Activated naive CD8-positive, alpha-beta T cell treated with anti-CD3 and anti-CD28 coated beads, Interleukin-2, amount 10 ng/mL, durations not matched to agents 7 days and 5 days (primary cell): Measurements from ENCODE around the gene CEP44. TPM values are rescaled to one million over a fixed set of nuclear protein-coding genes. Genes with fewer than 3 reads are reported as not detected.

Experiments used
- ATAC-seq: fragments of 150-1000 bp; cut with Tn5 transposase; one replicate; pipeline ENCODE4 v1.10.0; 2021; ENCODE audit warnings: low read depth, moderate library complexity
- POLR2A ChIA-PET: fragments of 350-600 bp; sonication (Branson Sonifier 250); formaldehyde crosslinking; loops from one replicate; lab custom pipeline; 2021; ENCODE audit warnings: antibody characterized with exemption; lab: Charles Lee
- DNase-seq: peaks from one replicate; pipeline ENCODE4 v3.0.0; 2021
- H3K27ac Mint-ChIP-seq: one replicate; pipeline ENCODE4 v1.8.0; 2022; ENCODE audit warnings: mild to moderate bottlenecking, mixed read lengths
- H3K27me3 Mint-ChIP-seq: one replicate; pipeline ENCODE4 v1.8.0; 2022; ENCODE audit warnings: mild to moderate bottlenecking, moderate library complexity, mixed read lengths
- H3K36me3 Mint-ChIP-seq: one replicate; pipeline ENCODE4 v1.8.0; 2021; ENCODE audit warnings: mild to moderate bottlenecking, mixed read lengths
- H3K4me1 Mint-ChIP-seq: one replicate; pipeline ENCODE4 v1.8.0; 2021; ENCODE audit warnings: mixed read lengths
- H3K4me3 Mint-ChIP-seq: one replicate; pipeline ENCODE4 v1.8.0; 2022; ENCODE audit warnings: mild to moderate bottlenecking, moderate library complexity, mixed read lengths
- H3K9me3 Mint-ChIP-seq: one replicate; pipeline ENCODE4 v1.8.0; 2021; ENCODE audit warnings: mixed read lengths
- total RNA-seq, 2 experiments: library from RNA; stranded (reverse); gene quantifications; one replicate each; pipeline ENCODE4 v1.2.3, GENCODE V29; 2021

Gene CEP44
- total RNA-seq, 2 experiments from 2014 or later = 23.5 to 27.0 TPM

- Mint-ChIP-seq H3K4me3 (no peak overlapping the region), H3K36me3 (peaks cover 13% of the 10 kb centered on the region), H3K9me3 (no peaks in the 10 kb centered on the region), H3K27ac (no peak overlapping the region), H3K4me1 (peaks cover 4% of the 10 kb centered on the region), H3K27me3 (no peaks in the 10 kb centered on the region)
- ATAC-seq (no peak), DNase-seq (no peak)
- POLR2A ChIA-PET = no interaction called here
Observed at GRCh38 chr4:174316954-174317353, 33.2 kb downstream of the CEP44 start.

DNA sequence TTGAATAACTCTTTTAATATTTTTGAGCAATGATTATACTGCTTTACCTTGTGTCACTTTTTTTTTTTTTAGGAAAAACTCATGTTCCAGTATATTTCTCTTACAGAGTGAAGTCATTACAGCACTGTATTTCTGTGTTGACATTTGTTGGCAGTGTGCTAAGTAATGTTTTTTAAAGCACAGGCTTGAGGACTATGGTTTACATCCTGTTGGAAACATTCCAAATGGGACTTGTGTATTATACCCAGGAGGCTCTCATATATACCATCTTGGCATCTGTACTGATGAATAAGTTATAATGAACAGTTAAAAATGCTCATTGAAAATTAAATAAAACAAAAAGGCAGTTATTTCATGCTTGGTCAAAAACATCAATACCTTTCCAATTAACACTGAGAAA lies 33.8 kb downstream of the CEP44 start:
- H3K4me1 Mint-ChIP-seq = peaks cover 4% of the 10 kb centered on the region
- H3K27ac Mint-ChIP-seq = no peak overlapping the region
- peaks cover 11% of the 10 kb centered on the region for H3K36me3 Mint-ChIP-seq
- H3K27me3 Mint-ChIP-seq = no peaks in the 10 kb centered on the region
- no peak overlapping the region for H3K4me3 Mint-ChIP-seq
- H3K9me3 Mint-ChIP-seq = no peaks in the 10 kb centered on the region
- ATAC-seq (no peak), DNase-seq (no peak)
- POLR2A ChIA-PET = no interaction called here

GRCh38 chr4:174318829-174319764 lies 35.4 kb downstream of the CEP44 start:
- DNase-seq = no peak
- Mint-ChIP-seq H3K9me3 (no peaks in the 10 kb centered on the region), H3K36me3 (peaks cover 3% of the 10 kb centered on the region), H3K4me3 (no peak overlapping the region), H3K4me1 (no peaks in the 10 kb centered on the region), H3K27me3 (no peaks in the 10 kb centered on the region), H3K27ac (no peak overlapping the region)
- POLR2A ChIA-PET = no interaction called here
- ATAC-seq = no peak

DNA sequence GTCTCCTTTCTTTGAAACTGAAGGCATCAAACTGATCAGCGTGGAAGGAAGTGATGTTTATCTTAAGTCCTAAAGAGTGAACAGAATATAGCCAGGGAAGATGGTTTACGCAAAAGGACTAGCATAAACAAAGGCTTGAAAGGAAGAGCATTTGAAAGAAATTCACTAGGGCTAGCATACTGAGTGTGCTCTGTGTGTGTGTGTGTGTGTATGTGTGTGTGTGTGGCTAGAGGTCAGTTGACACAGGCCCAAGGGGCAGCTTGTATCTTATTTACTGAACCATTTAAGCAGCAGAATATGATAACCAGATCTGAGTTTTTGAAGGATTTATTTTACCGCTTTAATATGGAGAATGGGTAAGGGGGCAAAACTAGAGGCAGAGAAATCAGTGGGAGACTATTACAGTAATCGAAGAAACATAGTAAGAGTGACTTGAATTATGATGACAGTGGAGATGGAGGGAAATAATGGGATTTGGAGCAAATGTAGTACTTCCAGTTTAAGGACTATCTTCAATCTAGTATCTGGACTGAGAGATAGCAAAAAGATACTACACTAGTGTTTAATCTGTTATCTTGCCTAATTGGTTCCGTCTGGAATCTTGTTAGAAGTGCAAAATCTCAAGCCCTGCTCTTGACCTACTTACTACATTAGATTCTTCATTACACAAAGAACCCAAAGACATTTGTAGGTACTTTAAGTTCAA lies 36.9 kb downstream of the CEP44 start:
- Mint-ChIP-seq H3K27ac (no peak overlapping the region), H3K4me1 (no peaks in the 10 kb centered on the region), H3K9me3 (no peaks in the 10 kb centered on the region), H3K4me3 (no peak overlapping the region), H3K27me3 (no peaks in the 10 kb centered on the region), H3K36me3 (no peaks in the 10 kb centered on the region)
- ATAC-seq = no peak
- POLR2A ChIA-PET = no interaction called here
- no peak for DNase-seq

- no peak overlapping the region for H3K27ac Mint-ChIP-seq
- ATAC-seq (no peak), DNase-seq (no peak)
- no peaks in the 10 kb centered on the region for H3K27me3 Mint-ChIP-seq
- H3K9me3 Mint-ChIP-seq = no peaks in the 10 kb centered on the region
- H3K36me3 Mint-ChIP-seq = no peaks in the 10 kb centered on the region
- no peak overlapping the region for H3K4me3 Mint-ChIP-seq
- no peaks in the 10 kb centered on the region for H3K4me1 Mint-ChIP-seq
- POLR2A ChIA-PET = no interaction called here
Observed at GRCh38 chr4:174324236-174324635, 40.5 kb downstream of the CEP44 start.

DNA sequence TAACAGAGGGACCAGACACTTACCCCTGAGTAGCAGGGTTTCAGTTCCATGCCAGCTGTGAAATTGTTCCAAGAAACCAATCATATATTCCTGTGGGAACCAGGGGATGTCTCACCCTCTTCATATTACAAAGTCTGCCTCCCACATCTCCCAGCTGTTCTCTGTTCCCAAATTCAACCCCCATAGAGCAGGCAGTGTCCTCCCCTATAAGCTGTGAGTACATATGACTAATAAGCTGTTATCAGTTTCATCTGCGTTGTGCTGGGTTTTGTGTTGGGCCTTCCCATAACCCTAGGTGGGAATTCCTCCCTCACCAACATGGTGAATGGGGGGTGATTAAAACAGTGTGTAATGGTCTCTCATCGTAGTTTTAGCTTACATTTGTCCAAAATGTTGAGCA lies 41.0 kb downstream of the CEP44 start:
- ATAC-seq (no peak), DNase-seq (no peak)
- Mint-ChIP-seq H3K36me3 (no peaks in the 10 kb centered on the region), H3K4me1 (no peaks in the 10 kb centered on the region), H3K27me3 (no peaks in the 10 kb centered on the region), H3K9me3 (no peaks in the 10 kb centered on the region), H3K4me3 (no peak overlapping the region), H3K27ac (no peak overlapping the region)
- POLR2A ChIA-PET = no interaction called here

DNA sequence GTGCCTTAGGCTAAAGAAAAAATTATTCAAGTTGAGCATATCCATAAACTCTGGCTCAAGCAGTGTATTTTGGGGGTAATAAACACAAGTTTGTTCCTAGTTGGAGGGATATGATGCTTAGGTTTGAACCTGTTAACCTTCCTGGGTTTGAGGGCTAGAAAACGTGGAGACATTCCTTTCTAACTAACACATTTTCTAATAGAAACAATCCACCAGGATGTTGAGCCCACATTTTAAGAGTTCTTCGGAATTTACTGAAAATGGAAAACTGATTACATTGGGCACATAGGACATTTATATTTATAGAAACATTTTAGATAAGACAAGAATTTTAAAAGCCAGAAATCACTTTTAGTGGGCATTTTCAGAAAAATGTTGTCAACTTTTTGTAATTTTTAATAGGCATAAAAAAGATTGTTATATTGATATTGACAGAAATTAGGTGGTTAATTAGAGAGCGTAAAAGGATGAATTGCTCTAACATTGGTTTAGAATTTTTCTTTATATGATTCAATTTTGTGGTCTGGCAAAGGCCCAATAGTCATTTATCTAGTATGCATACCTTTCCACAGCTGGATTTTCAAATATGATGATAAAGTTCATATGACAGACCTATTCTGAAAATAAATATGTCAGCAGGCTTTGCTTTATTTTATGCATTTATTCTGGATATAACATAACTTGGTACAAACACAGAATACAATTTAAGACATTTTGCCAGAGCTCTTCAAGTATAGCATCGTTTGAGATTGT lies 49.2 kb downstream of the CEP44 start:
- POLR2A ChIA-PET = no interaction called here
- no peak for DNase-seq
- H3K9me3 Mint-ChIP-seq = no peaks in the 10 kb centered on the region
- H3K27ac Mint-ChIP-seq = no peak overlapping the region
- ATAC-seq = no peak
- no peaks in the 10 kb centered on the region for H3K27me3 Mint-ChIP-seq
- no peaks in the 10 kb centered on the region for H3K36me3 Mint-ChIP-seq
- H3K4me1 Mint-ChIP-seq = no peaks in the 10 kb centered on the region
- no peak overlapping the region for H3K4me3 Mint-ChIP-seq

DNA sequence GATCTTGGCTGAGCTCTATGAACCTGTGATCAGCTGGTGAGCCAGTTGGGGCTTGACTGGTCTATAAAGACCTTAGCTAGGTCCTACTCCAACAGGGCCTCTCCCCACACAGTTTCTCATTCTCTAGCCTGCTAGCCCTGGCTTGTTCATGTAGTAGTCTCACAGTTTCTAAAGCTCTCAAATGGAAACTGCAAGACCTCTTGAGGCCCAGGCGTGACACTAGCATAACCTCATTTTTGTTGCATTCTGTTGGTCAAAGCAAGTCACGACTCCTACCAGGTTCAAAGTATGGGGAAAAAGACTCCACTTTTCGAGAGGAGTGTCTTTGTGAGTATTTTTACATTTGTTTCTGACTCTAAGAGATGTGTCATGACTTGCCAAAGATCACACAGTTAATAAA lies 50.9 kb downstream of the CEP44 start:
- no peaks in the 10 kb centered on the region for H3K36me3 Mint-ChIP-seq
- ATAC-seq = no peak
- DNase-seq = no peak
- H3K4me1 Mint-ChIP-seq = no peaks in the 10 kb centered on the region
- no peak overlapping the region for H3K4me3 Mint-ChIP-seq
- POLR2A ChIA-PET = no interaction called here
- no peaks in the 10 kb centered on the region for H3K9me3 Mint-ChIP-seq
- no peak overlapping the region for H3K27ac Mint-ChIP-seq
- H3K27me3 Mint-ChIP-seq = no peaks in the 10 kb centered on the region

GRCh38 chr4:174340714-174341113 lies 57.0 kb downstream of the CEP44 start:
- Mint-ChIP-seq H3K9me3 (no peaks in the 10 kb centered on the region), H3K27ac (no peak overlapping the region), H3K4me3 (no peak overlapping the region), H3K27me3 (peaks cover 11% of the 10 kb centered on the region), H3K36me3 (no peaks in the 10 kb centered on the region), H3K4me1 (no peaks in the 10 kb centered on the region)
- no peak for DNase-seq
- POLR2A ChIA-PET = no interaction called here
- ATAC-seq = no peak

DNA sequence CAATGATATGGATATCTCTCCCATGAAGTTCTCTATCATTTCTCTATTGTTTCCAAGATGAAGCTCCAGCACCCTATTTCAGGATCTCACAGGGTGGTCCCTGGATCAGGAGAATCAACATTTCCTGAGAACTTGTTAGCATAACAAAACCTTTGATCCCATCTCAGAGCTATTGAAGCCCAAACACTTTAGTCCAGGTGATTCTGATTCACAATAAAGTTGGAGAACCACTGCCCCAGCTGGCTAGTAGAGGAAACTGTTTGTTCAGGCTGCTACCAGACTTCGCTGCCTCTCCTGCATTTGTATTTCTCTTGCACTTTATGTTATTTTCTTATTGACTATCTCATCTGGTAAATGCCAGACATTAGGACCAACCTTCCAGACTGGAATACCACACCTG lies 65.4 kb downstream of the CEP44 start:
- Mint-ChIP-seq H3K4me3 (no peak overlapping the region), H3K27ac (no peak overlapping the region), H3K4me1 (no peaks in the 10 kb centered on the region), H3K27me3 (peaks cover 24% of the 10 kb centered on the region), H3K36me3 (no peaks in the 10 kb centered on the region), H3K9me3 (peaks cover 2% of the 10 kb centered on the region)
- no peak for ATAC-seq
- POLR2A ChIA-PET = no interaction called here
- no peak for DNase-seq

DNA sequence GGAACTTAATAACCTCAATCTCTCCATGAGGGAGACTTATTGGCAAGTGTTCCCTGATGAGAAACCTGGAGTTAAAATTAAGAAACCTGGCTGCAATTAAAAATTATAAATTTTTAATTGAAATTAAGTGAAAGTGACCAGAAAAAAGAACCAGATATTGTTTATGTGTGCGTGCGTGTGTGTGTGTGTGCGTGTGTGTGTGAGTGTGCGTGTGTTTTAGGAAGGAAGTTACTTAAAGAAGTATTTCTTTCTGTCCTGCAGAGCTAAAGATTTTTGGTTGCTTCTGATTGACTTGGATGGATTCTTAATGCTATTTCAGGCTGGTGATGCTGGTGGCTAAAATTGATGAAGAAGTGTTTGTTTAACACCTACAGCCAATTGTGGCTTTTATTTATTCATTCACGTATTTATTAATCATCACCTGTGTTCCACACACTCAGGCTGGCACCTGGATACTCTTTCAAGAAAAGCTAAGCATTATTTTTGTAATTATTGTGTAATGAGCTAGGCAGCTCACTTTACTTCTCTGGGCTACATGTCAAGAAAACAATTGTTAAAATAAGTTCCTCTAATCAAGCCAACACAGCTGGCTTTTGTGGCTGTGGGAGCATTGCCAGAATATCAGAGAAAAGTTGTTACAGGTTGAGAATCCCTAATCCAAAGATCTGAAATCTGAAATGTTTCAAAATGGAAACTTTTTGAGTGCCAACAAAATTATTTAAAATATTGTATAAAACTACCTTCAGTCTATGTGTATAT lies 68.5 kb downstream of the CEP44 start:
- ATAC-seq (no peak), DNase-seq (no peak)
- no peak overlapping the region for H3K4me3 Mint-ChIP-seq
- no peak overlapping the region for H3K27ac Mint-ChIP-seq
- POLR2A ChIA-PET = no interaction called here
- peaks cover 21% of the 10 kb centered on the region for H3K27me3 Mint-ChIP-seq
- H3K36me3 Mint-ChIP-seq = no peaks in the 10 kb centered on the region
- H3K9me3 Mint-ChIP-seq = peaks cover under 1% of the 10 kb centered on the region
- no peaks in the 10 kb centered on the region for H3K4me1 Mint-ChIP-seq

GRCh38 chr4:174357321-174357720 lies 73.6 kb downstream of the CEP44 start:
- H3K27ac Mint-ChIP-seq = no peak overlapping the region
- DNase-seq = no peak
- H3K4me3 Mint-ChIP-seq = no peak overlapping the region
- ATAC-seq = no peak
- H3K4me1 Mint-ChIP-seq = peaks cover 10% of the 10 kb centered on the region
- no peaks in the 10 kb centered on the region for H3K9me3 Mint-ChIP-seq
- POLR2A ChIA-PET = no interaction called here
- H3K27me3 Mint-ChIP-seq = peaks cover 22% of the 10 kb centered on the region
- no peaks in the 10 kb centered on the region for H3K36me3 Mint-ChIP-seq

- no peaks in the 10 kb centered on the region for H3K9me3 Mint-ChIP-seq
- DNase-seq (no peak), ATAC-seq (no peak)
- POLR2A ChIA-PET = no interaction called here
- no peaks in the 10 kb centered on the region for H3K36me3 Mint-ChIP-seq
- peaks cover 17% of the 10 kb centered on the region for H3K27me3 Mint-ChIP-seq
- peaks cover 10% of the 10 kb centered on the region for H3K4me1 Mint-ChIP-seq
- H3K4me3 Mint-ChIP-seq = peak overlapping the region; percentile 28
- no peak overlapping the region for H3K27ac Mint-ChIP-seq
Observed at GRCh38 chr4:174358410-174358809, 74.7 kb downstream of the CEP44 start.
